NT2/D1 (cell line): Measurements from ENCODE around the gene SDK2.
A peak's percentile ranks its signal among the peaks of the same experiment; 100 is the strongest.

Experiments
- DNase-seq: peaks from one replicate; pipeline ENCODE4 v3.0.0-alpha.2; 2011; ENCODE audit warnings: low read depth, low spot score
- H3K27me3 ChIP-seq: 2 replicates; pipeline ENCODE4 v1.6.0; 2011; ENCODE audit warnings: mild to moderate bottlenecking; ENCODE audit not compliant: insufficient read length, insufficient read depth
- H3K36me3 ChIP-seq: 2 replicates; pipeline ENCODE4 v1.6.1; 2011; ENCODE audit warnings: mild to moderate bottlenecking, low read length, mixed read lengths; ENCODE audit not compliant: insufficient read depth, insufficient read length
- H3K4me1 ChIP-seq: 2 replicates; pipeline ENCODE4 v1.5.1; 2011; ENCODE audit not compliant: insufficient read depth, insufficient read length
- H3K4me3 ChIP-seq: 2 replicates; pipeline ENCODE4 v1.5.1; 2011; ENCODE audit warnings: low read depth; ENCODE audit not compliant: insufficient read length
- H3K9ac ChIP-seq: 2 replicates; pipeline ENCODE4 v1.6.0; 2011; ENCODE audit warnings: low read depth; ENCODE audit not compliant: insufficient read length
- H3K9me3 ChIP-seq: 2 replicates; pipeline ENCODE4 v1.5.1; 2011; ENCODE audit warnings: mild to moderate bottlenecking, low read length; ENCODE audit not compliant: insufficient read depth
- SUZ12 ChIP-seq: IDR thresholded peaks from 2 replicates; pipeline ENCODE4 v1.6.1; 2011; ENCODE audit not compliant: insufficient read length, insufficient read depth; ENCODE audit errors: extremely low read depth
- YY1 ChIP-seq: IDR thresholded peaks from 2 replicates; pipeline ENCODE4 v1.6.1; 2011; ENCODE audit not compliant: insufficient read length, insufficient read depth
- ZNF274 ChIP-seq: IDR thresholded peaks from 2 replicates; pipeline ENCODE4 v1.6.1; 2011; ENCODE audit warnings: mild to moderate bottlenecking, low read depth, low read length

The SDK2 gene

DNA sequence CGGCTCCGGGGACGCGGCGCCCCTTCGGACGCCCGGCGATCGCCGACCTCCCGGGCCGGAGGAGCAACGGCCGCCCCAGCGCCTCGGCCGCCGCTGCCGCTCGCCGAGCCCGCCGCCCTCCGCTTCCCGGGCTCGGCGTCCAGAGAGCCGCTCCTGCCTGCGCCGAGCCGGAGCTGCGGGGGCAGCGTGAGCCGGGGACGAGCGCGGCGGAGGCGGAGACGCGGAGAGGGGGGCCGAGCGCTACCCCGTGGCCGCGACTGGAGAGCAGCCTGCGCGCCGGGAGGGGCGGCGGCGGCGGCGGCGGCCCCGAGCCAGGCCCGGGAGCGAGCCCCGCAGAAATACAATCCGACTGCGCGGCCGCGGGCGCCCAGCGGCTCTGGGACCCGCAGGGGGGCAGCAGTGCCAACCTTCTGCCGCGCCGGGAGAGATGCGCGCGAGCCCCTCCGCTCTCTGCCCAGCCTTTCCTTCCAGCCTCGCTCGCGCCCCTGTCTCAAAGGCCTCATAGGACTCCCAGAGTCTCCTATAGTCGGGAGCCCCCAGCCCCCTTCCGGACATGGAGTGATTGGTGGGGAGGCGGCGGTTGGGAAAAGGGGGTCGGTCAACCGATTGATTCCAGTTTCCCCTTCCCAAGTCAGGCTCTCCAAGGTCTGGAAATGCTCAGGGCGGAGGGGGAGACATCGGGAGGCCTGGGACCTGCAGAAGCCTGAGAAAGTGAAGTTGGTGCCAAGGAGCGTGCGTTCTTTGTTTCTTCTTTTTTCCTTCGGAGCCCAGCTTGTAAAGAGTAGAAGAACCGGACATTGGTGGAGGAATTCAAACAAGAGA is 1.0 kb upstream of the SDK2 start:
- Histone ChIP-seq H3K4me1 (peaks cover 17% of the 10 kb centered on the region), H3K9ac (peak overlapping the region; percentile 94), H3K9me3 (no peaks in the 10 kb centered on the region), H3K4me3 (peak overlapping the region; percentile 82), H3K36me3 (no peaks in the 10 kb centered on the region), H3K27me3 (peaks cover 18% of the 10 kb centered on the region)
- TF ChIP-seq SUZ12 (no peak), YY1 (no peak), ZNF274 (no peak)
- no peak for DNase-seq

DNA sequence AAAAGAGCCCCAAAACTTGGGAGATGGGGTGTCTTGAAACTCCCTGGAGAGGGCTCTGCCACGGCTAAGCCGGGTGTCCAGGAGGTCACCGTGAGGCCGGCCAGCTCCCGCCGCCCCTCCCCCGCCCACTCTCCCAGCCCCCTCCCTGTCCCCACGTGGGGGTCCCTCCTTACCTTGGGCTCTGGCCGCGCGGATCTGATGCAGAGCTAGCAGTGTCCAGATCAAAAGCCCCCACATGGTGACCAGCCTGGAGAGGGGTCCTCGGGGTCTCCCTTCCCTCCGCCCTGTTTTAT is 447 bp downstream of the SDK2 start:
- no peak for TF ChIP-seq SUZ12
- no peak for TF ChIP-seq ZNF274
- no peak for TF ChIP-seq YY1
- H3K9me3 ChIP-seq: no peaks in the 10 kb centered on the region
- H3K4me3 ChIP-seq: peak overlapping the region; percentile 82
- H3K9ac ChIP-seq: peak overlapping the region; percentile 94
- no peaks in the 10 kb centered on the region for H3K36me3 ChIP-seq
- peaks cover 18% of the 10 kb centered on the region for H3K27me3 ChIP-seq
- peaks cover 20% of the 10 kb centered on the region for H3K4me1 ChIP-seq
- no peak for DNase-seq

DNA sequence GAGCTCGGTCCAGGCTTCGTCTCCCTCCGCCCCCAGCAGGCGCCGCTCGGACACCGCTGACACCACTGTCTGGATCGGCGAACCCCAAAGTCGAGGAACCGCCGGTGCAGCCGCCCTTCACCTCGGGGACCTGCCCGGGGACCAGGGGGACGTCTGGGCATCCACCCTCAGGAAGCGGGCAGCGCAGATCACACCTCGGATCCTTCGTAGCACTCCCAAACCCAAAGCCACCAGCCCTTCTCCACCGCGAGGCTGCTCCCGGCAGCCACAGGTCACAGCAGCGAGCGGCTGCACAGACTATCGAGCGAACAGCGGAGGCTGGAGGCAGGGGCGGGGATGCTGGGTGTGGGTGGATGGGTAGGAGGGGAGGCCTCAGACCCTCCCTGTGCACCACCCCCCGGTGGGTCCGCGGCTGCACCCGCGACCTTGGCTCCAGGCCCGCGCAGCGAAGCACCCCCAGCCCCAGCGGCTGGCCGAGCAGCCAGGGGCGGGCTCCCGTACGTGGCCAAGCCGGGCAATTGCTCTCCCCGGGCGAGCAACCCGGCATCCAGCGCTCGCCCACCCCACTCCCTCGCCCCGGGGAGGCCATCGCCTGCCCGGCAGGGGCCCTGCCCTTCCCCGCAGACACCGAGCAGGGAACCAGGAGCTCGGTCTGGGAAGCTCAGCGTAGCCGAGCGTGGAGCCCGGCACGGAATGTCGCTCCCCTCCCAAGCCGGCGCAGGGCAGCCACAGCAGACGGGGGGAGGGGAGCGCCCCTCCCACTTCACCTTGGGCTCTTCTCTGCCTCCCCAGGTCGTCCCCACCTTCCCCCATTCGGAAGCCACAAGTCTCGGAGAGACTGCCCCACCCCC is 1.0 kb downstream of the SDK2 start:
- peak overlapping the region; percentile 82 for H3K4me3 ChIP-seq
- TF ChIP-seq ZNF274 (no peak), YY1 (no peak), SUZ12 (no peak)
- H3K4me1 ChIP-seq: peaks cover 23% of the 10 kb centered on the region
- H3K27me3 ChIP-seq: peaks cover 13% of the 10 kb centered on the region
- H3K9ac ChIP-seq: peak overlapping the region; percentile 94
- H3K36me3 ChIP-seq: peaks cover 3% of the 10 kb centered on the region
- no peaks in the 10 kb centered on the region for H3K9me3 ChIP-seq
- DNase-seq: no peak

DNA sequence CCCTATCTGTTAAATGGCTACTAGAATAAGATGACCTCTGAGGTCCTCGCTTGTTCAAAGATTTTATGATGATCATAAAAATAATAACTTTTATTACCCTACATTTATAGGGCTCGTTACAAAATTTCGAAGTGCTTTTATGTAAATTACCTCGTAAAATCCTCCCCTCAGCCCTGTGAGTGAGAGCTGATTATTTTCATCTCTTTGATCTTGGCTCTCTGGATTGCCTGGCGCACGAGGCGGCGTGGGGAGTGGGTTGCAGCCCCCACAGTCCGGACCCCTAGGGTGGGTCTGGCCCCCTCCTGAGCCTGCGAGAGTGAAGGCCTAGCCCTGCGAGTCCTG is 1.6 kb downstream of the SDK2 start:
- peaks cover 7% of the 10 kb centered on the region for H3K27me3 ChIP-seq
- H3K9ac ChIP-seq: peak overlapping the region; percentile 94
- no peaks in the 10 kb centered on the region for H3K9me3 ChIP-seq
- H3K4me3 ChIP-seq: peak overlapping the region; percentile 82
- TF ChIP-seq SUZ12 (no peak), ZNF274 (no peak), YY1 (no peak)
- peaks cover 27% of the 10 kb centered on the region for H3K4me1 ChIP-seq
- peaks cover 9% of the 10 kb centered on the region for H3K36me3 ChIP-seq
- no peak for DNase-seq

DNA sequence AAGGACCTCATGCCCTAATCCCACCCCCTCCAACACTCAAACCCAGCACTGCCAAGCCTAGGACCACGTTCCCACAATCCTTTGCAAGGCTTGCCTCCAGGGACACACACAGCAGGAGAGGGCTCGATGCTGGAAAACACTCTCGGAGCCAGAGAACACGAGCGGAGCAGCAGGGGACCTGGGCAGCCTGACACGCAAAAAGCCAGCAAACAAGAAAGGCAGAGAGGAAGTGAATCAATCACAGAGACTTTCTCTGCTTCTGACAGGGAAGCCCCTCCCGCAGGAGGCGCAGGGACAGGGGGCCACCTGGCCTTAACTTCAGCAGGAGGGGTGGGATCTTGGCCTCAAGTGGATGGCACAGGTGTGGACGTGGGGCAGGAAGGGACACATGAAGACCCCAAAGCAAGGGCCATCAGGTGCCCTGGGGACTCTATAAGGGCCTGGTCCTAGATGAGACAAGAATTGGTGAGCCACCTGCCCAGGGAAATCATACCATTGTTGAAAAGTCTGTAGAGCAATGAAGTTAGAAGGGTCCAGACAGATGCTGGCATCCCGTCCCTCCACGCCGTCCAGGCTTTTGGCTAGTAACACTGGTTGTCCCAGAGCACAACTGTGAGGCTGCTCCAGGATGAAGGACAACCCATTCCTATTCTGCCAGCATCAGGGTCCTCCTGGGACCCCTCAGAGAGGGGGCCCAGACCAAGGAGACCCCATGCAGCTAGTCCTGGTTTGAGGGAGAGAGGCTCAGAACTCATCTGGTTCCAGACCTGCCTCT is 2.2 kb downstream of the SDK2 start:
- Histone ChIP-seq H3K36me3 (peaks cover 12% of the 10 kb centered on the region), H3K9ac (peak overlapping the region; percentile 94), H3K4me1 (peaks cover 27% of the 10 kb centered on the region), H3K4me3 (peak overlapping the region; percentile 82), H3K9me3 (no peaks in the 10 kb centered on the region), H3K27me3 (peaks cover 2% of the 10 kb centered on the region)
- DNase-seq: no peak
- TF ChIP-seq YY1: no peak
- TF ChIP-seq ZNF274: no peak
- no peak for TF ChIP-seq SUZ12

DNA sequence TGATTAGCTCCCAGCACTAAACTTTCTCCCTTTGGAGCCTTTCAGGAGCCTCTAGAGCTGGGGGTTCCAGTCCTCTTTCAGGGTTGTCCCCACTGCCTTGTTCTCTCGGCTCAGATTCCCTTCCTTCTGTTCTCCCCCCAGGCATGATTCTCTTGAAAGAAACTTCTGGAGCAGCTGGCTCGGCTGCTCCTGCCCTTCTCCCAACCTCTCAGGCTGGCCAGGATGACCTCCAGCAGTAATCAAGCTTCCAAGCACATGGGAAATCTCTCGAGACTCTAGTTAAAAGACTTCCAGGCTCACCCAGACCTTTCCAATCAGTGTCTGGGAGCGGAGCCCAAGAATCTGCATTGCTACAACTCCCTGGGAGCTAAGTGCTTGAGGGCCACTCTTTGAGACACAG is 3.6 kb downstream of the SDK2 start:
- Histone ChIP-seq H3K4me3 (no peak overlapping the region), H3K4me1 (peaks cover 25% of the 10 kb centered on the region), H3K27me3 (no peaks in the 10 kb centered on the region), H3K9me3 (no peaks in the 10 kb centered on the region), H3K9ac (no peak overlapping the region), H3K36me3 (peaks cover 12% of the 10 kb centered on the region)
- DNase-seq: no peak
- no peak for TF ChIP-seq ZNF274
- TF ChIP-seq YY1: no peak
- no peak for TF ChIP-seq SUZ12
